GM10266 (cell line): ENCODE data around the gene SIAH3.

Experiments
- DNase-seq: peaks from one replicate; pipeline ENCODE4 v3.0.0; 2012; ENCODE audit errors: extremely low spot score
- CTCF ChIP-seq: IDR thresholded peaks from 2 replicates; pipeline ENCODE4 v1.5.1; 2012; ENCODE audit warnings: mild to moderate bottlenecking, low read depth; ENCODE audit not compliant: control insufficient read depth, insufficient read depth; ENCODE audit errors: missing control alignments

Gene SIAH3

DNA sequence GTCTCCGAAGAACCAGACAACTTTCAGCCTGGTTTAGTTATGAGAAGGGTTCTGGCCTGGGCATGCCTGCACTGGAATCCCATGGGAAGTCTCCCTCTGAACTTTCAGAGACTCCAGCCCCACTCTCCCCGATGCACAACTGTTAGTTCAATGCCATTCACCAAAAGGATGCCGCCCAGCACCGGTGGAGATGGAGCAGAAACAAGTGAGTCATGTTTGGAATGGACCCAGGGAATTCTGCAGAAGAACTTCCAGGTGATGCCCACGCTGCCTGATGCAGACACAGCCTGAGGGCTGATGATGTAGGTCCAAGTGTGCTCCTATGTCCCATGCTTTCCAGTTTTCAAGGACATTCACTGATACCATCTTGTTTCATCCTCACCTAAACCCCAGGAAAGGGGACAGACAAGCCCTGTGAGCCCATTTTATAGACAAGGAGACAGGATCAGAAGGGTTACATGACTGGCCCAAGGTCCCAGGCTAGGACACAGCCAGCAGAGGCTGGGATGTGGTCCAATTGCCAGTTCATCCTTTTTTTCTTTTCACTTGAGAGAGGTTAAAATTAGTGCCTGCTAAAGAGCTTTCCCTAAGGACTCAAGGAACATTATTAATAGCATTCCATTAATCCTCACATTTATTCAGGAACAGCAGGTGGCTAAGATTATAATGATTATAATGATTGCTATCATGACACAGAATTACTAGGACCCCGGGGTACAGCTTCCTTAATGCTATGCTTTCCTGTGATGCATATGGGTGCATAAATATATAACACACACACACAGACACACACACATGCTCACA is 39.5 kb downstream of the SIAH3 start:
- TF ChIP-seq CTCF: no peak
- DNase-seq: no peak

DNA sequence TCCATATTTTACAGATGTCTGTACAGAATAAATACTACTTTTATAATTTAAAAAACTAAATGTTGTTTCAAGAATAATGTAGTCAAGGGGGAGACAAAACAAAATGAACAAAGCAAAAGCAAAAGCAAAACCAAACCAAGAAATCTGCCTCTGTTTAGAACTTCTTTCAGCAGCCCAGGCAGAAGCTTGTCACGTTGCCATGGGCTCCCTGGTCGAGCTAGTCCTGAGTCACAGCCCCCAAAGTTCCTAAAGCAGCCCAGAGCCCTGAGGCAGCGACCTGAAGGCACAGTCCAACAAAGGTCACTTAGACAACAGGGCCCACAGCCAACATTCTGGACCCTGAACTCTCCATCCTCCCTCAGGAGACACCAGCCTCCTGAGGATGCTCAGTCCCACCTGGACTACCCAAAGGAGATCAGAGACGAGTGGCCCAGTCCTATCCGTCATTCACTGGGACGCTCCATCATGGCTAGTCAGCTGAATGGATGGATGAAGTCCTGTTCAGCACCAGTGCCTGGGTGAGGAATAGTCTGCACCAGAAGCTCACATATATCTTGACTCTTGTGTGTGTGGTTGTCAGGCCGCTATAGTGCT is 41.7 kb downstream of the SIAH3 start:
- no peak for DNase-seq
- no peak for TF ChIP-seq CTCF

DNA sequence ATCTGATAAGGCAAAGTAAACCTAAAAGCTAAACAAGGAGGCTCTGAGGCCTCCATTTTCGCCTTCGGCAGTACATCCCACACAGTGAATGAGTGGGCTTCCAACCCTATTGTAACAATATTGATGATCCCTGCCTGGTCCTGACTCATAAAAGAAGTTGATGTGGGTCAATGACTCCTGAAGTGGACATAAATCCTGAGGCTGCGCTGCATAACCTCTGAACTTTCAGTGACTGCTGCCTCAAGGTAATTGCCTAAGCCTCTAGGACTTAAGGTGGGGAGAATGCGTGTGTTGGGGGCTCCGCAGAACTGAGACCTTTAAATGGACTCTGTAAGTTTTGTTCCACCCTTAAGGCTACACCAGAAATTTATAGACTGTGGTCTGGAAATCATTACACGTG is 42.6 kb downstream of the SIAH3 start:
- TF ChIP-seq CTCF: no peak

DNA sequence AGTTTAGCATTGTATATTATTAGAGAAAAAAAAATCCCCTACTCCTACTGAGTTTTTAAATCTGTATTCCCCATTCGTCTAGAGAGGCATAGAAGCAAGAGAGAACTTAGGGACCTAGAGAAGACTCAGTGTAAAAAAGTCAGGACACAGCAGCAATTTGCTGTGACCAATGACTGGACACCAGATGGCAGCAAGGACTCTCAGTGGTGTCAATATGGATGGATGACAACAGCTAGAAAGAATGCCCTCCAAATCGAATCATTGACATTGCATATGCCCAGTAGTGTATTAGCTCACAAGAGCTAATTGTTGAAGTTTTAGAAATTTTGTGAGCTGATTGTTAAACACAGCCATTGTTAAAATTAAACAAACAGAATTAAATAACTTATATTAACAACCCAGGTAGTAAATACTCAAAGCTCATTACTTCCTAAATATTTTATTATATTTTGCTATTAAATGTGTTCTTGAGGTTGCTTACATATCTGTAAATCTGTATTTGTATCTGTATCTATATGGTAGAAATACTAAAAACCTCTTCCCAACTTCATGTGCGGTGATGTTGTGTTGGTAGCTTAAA is 43.9 kb downstream of the SIAH3 start:
- peak; percentile 70 for TF ChIP-seq CTCF
- peak; percentile 53 for DNase-seq

More for the DNA sequence above, 42.6 kb downstream of the SIAH3 start:
- no peak for DNase-seq

- no peak for DNase-seq
- no peak for TF ChIP-seq CTCF
Observed at GRCh38 chr13:45800485-45800884, 51.1 kb downstream of the SIAH3 start.

GRCh38 chr13:45799451-45799850 is 52.1 kb downstream of the SIAH3 start:
- TF ChIP-seq CTCF: no peak
- no peak for DNase-seq

DNA sequence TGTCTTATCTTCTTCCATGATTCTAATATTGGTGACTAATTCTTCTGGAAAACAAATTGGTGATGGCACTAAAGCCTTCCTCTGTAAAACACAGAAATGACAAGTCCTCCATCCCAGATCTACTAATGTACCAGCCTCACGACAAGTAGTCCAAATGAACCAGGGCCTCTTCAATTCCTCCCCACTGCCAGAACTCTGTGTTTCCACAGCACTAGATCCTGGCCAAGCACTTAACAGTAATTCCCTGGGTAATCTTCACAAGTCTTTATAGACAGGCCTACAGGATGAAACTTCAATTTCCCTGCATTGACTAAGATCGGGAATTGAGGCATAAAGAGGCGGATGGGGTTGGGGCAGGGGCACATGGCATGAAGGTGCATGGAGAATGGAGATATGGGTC is 52.7 kb downstream of the SIAH3 start:
- no peak for DNase-seq
- TF ChIP-seq CTCF: no peak
